ENCODE data around the gene CSF2RB.

DNA sequence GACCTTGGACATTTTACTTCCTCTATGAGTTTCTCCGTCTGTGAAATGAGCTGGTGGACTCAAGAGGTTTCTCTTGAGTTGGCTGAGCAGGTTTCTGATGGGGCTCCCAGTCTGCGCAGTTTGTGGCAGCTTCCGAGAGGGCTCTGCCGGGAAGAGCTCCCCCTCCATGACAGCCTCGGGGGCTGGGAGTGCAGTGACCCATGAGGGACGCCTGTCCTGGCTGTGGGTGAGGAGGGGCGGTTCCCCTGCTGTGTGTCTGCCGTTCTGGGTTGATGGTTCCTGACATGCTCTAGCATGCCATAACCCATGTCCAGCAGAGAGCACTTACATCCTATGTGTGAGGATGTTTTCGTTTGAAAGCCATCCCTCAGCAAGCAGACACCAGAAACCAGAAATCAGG is 14.8 kb downstream of the CSF2RB start:
- TF ChIP-seq POLR2A (IDR thresholded peaks at IDR 0.05), result no peak
- TF ChIP-seq, protein P1, sequence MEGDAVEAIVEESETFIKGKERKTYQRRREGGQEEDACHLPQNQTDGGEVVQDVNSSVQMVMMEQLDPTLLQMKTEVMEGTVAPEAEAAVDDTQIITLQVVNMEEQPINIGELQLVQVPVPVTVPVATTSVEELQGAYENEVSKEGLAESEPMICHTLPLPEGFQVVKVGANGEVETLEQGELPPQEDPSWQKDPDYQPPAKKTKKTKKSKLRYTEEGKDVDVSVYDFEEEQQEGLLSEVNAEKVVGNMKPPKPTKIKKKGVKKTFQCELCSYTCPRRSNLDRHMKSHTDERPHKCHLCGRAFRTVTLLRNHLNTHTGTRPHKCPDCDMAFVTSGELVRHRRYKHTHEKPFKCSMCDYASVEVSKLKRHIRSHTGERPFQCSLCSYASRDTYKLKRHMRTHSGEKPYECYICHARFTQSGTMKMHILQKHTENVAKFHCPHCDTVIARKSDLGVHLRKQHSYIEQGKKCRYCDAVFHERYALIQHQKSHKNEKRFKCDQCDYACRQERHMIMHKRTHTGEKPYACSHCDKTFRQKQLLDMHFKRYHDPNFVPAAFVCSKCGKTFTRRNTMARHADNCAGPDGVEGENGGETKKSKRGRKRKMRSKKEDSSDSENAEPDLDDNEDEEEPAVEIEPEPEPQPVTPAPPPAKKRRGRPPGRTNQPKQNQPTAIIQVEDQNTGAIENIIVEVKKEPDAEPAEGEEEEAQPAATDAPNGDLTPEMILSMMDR (IDR thresholded peaks at IDR 0.05), result no peak
- TF ChIP-seq POLR2AphosphoS5 (IDR thresholded peaks at IDR 0.05; ENCODE audit: insufficient read depth in 1 of 2, low read depth in 1 of 2), result no peak
